GM23248 (cell line): ENCODE measurements around the gene CARD11.

Source experiments
- EZH2 ChIP-seq: fragments of 200-600 bp; sonication (generic); IDR thresholded peaks from 2 replicates; pipeline ENCODE4 v1.6.1; 2018; ENCODE audit warnings: antibody characterized with exemption, mild to moderate bottlenecking; ENCODE audit not compliant: insufficient read depth, poor library complexity, severe bottlenecking
- EZH2phosphoT487 ChIP-seq: fragments of 200-600 bp; sonication (generic); IDR thresholded peaks from 2 replicates; pipeline ENCODE4 v1.6.1; 2018; ENCODE audit warnings: antibody characterized with exemption, moderate library complexity, mild to moderate bottlenecking, low read depth; ENCODE audit not compliant: insufficient read depth

DNA sequence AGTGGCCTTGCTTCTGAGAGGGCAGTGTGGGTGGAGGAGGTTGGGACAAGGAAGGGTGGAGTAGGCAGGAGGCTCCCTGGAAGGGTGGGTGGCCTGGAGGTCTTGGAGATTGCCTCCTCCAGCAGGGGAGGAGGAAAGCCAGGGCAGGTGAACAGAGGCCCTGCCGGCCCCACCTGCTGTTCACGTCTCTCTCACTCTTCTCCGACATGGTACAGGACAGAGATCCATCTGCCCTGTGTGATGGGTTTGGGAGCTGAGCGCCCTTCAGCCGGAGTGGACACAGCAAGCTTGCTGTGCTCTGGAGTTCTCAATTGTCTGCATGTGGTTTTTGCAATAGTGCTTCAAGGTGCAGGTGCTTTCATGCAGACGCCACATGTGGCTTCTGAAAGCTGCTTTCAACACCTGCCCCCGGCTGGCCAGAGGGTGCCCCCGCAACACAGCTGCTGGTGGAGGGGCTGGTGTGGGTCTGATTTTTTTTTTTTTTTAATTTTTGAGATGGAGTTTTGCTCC lies 116.7 kb downstream of the CARD11 start:
- TF ChIP-seq EZH2 (no peak), EZH2phosphoT487 (no peak)
